HCT116 (cell line): ENCODE measurements around the gene TTC16. TPM values are rescaled to one million over a fixed set of nuclear protein-coding genes. Genes with fewer than 3 reads are reported as not detected.

ENCODE experiments used
- ATAC-seq: fragments of 200-7000 bp; cut with Tn5 transposase; 2 replicates; pipeline ENCODE4 v1.9.1; 2020; ENCODE audit warnings: mild to moderate bottlenecking, moderate library complexity
- BruUV-seq: library from RNA; stranded (reverse); fragments of 400-500 nt; replicated peaks from 2 replicates; lab custom pipeline; 2021; lab: Mats Ljungman, UMichigan
- CTCF ChIA-PET: fragments of 300-600 bp; sonication (Branson Sonifier 250); formaldehyde crosslinking; loops from one replicate; lab custom pipeline; 2021; ENCODE audit warnings: antibody characterized with exemption; lab: Charles Lee
- POLR2A ChIA-PET: fragments of 300-600, 350-600 bp; sonication (Branson Sonifier 250); formaldehyde crosslinking; loops from one replicate; lab custom pipeline; 2021; ENCODE audit warnings: antibody characterized with exemption; lab: Charles Lee
- RAD21 ChIA-PET, 2 experiments: fragments of 300-600 bp; sonication (Branson Sonifier 250); formaldehyde crosslinking; loops; one replicate each; lab custom pipeline; 2023; ENCODE audit warnings: low total read pairs in 2 of 2; ENCODE audit not compliant: uncharacterized antibody in 2 of 2, unreplicated experiment in 2 of 2, low non-redundant PET in 1 of 2; lab: Charles Lee
- DNase-seq: peaks from one replicate; pipeline ENCODE4 v3.0.0-alpha.2; 2010; ENCODE audit warnings: low read depth, low spot score
- H2AFZ ChIP-seq: fragments of 200-600 bp; shearing (Covaris generic), sonication (generic); 2 replicates; pipeline ENCODE4 v1.6.1; 2017; ENCODE audit warnings: low read depth, mixed run types, mixed read lengths, antibody characterized with exemption, low read length; ENCODE audit not compliant: poor library complexity, severe bottlenecking
- H3K27ac ChIP-seq: 2 replicates; pipeline ENCODE4 v1.5.1; 2012; ENCODE audit warnings: low read depth, low read length
- H3K27me3 ChIP-seq: fragments of 200-600 bp; sonication (generic); 2 replicates; pipeline ENCODE4 v1.6.1; 2016; ENCODE audit warnings: mixed run types, low read length, mixed read lengths; ENCODE audit not compliant: insufficient read depth
- H3K36me3 ChIP-seq, 2 experiments: fragments of 200-500 bp in 1 of 2; fragments of 200-600 bp in 1 of 2; sonication (Bioruptor generic) in 1 of 2; sonication (generic) in 1 of 2; 2 replicates each; pipeline versions ENCODE4 v1.5.1 to v1.6.1; 2014 to 2016; ENCODE audit warnings: low read length in 2 of 2, inconsistent platforms in 1 of 2, mixed read lengths in 1 of 2, mixed run types in 1 of 2; ENCODE audit not compliant: insufficient read depth in 2 of 2, control insufficient read depth in 1 of 2
- H3K4me1 ChIP-seq, 2 experiments: fragments of 200-600 bp in 1 of 2; sonication (generic) in 1 of 2; 2 replicates each; pipeline versions ENCODE4 v1.5.1 to v1.6.1; 2012 to 2017; ENCODE audit warnings: low read length in 2 of 2, inconsistent platforms in 1 of 2, mild to moderate bottlenecking in 1 of 2, mixed read lengths in 1 of 2, mixed run types in 1 of 2, moderate library complexity in 1 of 2; ENCODE audit not compliant: insufficient read depth in 2 of 2, control insufficient read depth in 1 of 2
- H3K4me2 ChIP-seq: fragments of 200-600 bp; sonication (generic); 2 replicates; pipeline ENCODE4 v1.6.1; 2017; ENCODE audit warnings: mixed run types, low read length, mixed read lengths
- H3K4me3 ChIP-seq, 2 experiments: fragments of 200-600 bp in 1 of 2; sonication (generic) in 1 of 2; replicated peaks in 1 of 2; 2 replicates each; pipeline ENCODE4 v1.5.1; 2011 to 2016; ENCODE audit warnings: low read length in 2 of 2, control low read depth in 1 of 2, low read depth in 1 of 2, mild to moderate bottlenecking in 1 of 2, mixed read lengths in 1 of 2, mixed run types in 1 of 2
- H3K79me2 ChIP-seq: fragments of 200-600 bp; sonication (generic); 2 replicates; pipeline ENCODE4 v1.6.1; 2017; ENCODE audit warnings: mild to moderate bottlenecking, mixed run types, low read length, moderate library complexity, mixed read lengths; ENCODE audit not compliant: insufficient read depth
- H3K9ac ChIP-seq: fragments of 200-600 bp; sonication (generic); 2 replicates; pipeline ENCODE4 v1.6.1; 2016; ENCODE audit warnings: low read length, mixed read lengths
- H3K9me2 ChIP-seq: fragments of 200-600 bp; sonication (generic), shearing (Covaris generic); 2 replicates; pipeline ENCODE4 v1.6.1; 2017; ENCODE audit warnings: mixed run types, mild to moderate bottlenecking, moderate library complexity; ENCODE audit not compliant: insufficient read depth
- H3K9me3 ChIP-seq, 2 experiments: fragments of 200-500 bp in 1 of 2; fragments of 200-600 bp in 1 of 2; sonication (Bioruptor generic) in 1 of 2; sonication (generic) in 1 of 2; 2 replicates each; pipeline ENCODE4 v1.6.1; 2014 to 2017; ENCODE audit warnings: low read length in 2 of 2, mixed read lengths in 2 of 2, inconsistent platforms in 1 of 2, low read depth in 1 of 2, mild to moderate bottlenecking in 1 of 2, mixed run types in 1 of 2, moderate library complexity in 1 of 2; ENCODE audit not compliant: control insufficient read depth in 1 of 2, insufficient read depth in 1 of 2
- H4K20me1 ChIP-seq: fragments of 200-600 bp; sonication (generic), shearing (Covaris generic); 2 replicates; pipeline ENCODE4 v1.6.1; 2017; ENCODE audit warnings: mixed run types, mild to moderate bottlenecking, moderate library complexity; ENCODE audit not compliant: insufficient read depth
- CEBPB ChIP-seq: IDR thresholded peaks from 2 replicates; pipeline ENCODE4 v1.6.1; 2012; ENCODE audit warnings: low read depth
- ELF1 ChIP-seq: IDR thresholded peaks from 2 replicates; pipeline ENCODE4 v1.6.1; 2012; ENCODE audit warnings: low read depth, borderline replicate concordance
- EZH2 ChIP-seq: fragments of 200-600 bp; sonication (generic); IDR thresholded peaks from 2 replicates; pipeline ENCODE4 v1.6.1; 2017; ENCODE audit warnings: antibody characterized with exemption, mixed run types
- EZH2phosphoT487 ChIP-seq: fragments of 200-600 bp; IDR thresholded peaks from 2 replicates; pipeline ENCODE4 v1.6.1; 2018; ENCODE audit warnings: antibody characterized with exemption, borderline replicate concordance
- FOSL1 ChIP-seq: IDR thresholded peaks from 2 replicates; pipeline ENCODE4 v1.6.1; 2012; ENCODE audit warnings: low read depth
- POLR2A ChIP-seq: IDR thresholded peaks from 2 replicates; pipeline ENCODE4 v1.7.0; 2011; ENCODE audit warnings: borderline replicate concordance; ENCODE audit not compliant: insufficient read depth, insufficient read length; ENCODE audit errors: extremely low read depth
- RAD21 ChIP-seq: IDR thresholded peaks from 2 replicates; pipeline ENCODE4 v1.6.1; 2012; ENCODE audit warnings: low read depth, mild to moderate bottlenecking
- SP1 ChIP-seq: IDR thresholded peaks from 2 replicates; pipeline ENCODE4 v1.6.1; 2012; ENCODE audit warnings: low read depth
- YY1 ChIP-seq: IDR thresholded peaks from 2 replicates; pipeline ENCODE4 v1.6.1; 2011; ENCODE audit warnings: low read length, low read depth, moderate library complexity, mild to moderate bottlenecking; ENCODE audit not compliant: insufficient replicate concordance; ENCODE audit errors: extremely low read depth
- ZNF274 ChIP-seq: fragments of 200-500 bp; sonication (Bioruptor generic); IDR thresholded peaks from 2 replicates; pipeline ENCODE4 v1.6.1; 2014; ENCODE audit warnings: mild to moderate bottlenecking, low read depth, low read length, inconsistent platforms
- intact Hi-C: fragments of 100-400 bp; cut with micrococcal nuclease; formaldehyde crosslinking; loops from 2 replicates; pipeline ENCODE4 v1.10.0; 2022
- total RNA-seq: library from RNA; stranded (reverse); gene quantifications from one replicate; pipeline ENCODE4 v1.2.1, GENCODE V29; 2021; ENCODE audit not compliant: unreplicated experiment
- TF ChIP-seq, protein P1 (sequence below): IDR thresholded peaks from 2 replicates; pipeline ENCODE4 v1.6.1; 2011; ENCODE audit warnings: mild to moderate bottlenecking, low read length, moderate library complexity; ENCODE audit not compliant: insufficient replicate concordance; ENCODE audit errors: extremely low read depth
- TF ChIP-seq, protein P2 (sequence below): IDR thresholded peaks from 2 replicates; pipeline ENCODE4 v1.6.1; 2012

The TTC16 gene
- total RNA-seq, 1 experiment from 2014 or later: not detected

DNA sequence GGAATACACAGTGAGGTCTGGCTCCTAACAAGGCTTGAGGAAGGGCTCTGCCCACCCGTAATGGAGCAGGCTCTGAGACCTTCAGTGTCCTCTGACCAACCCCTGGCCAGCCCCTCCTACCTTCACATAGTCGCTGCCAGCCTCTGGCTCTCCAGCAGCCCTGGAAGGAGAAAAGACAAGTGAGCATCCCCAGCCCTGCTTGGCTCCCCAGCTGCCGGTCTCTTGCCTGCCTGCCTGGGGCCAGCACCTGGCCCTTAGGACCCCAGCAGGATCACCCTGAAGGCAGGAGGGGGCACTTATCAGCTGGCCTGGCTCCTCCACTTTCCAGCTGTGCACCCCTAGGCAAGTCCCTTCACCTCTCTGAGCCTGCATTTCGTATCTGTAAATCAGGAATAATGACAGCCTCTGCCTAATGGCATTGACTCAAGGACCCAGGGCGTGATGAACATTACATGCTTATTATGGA lies 45.6 kb downstream of the TTC16 start:
- H3K4me1 ChIP-seq: no peaks in the 10 kb centered on the region
- DNase-seq (no peak), ATAC-seq (no peak)
- POLR2A ChIA-PET: no interaction called here
- no peaks in the 10 kb centered on the region for H4K20me1 ChIP-seq
- CTCF ChIA-PET: no interaction called here
- no peaks in the 10 kb centered on the region for H3K36me3 ChIP-seq
- no peak overlapping the region for H2AFZ ChIP-seq
- H3K4me3 ChIP-seq: no peak overlapping the region
- no peak overlapping the region for H3K4me2 ChIP-seq
- H3K9me3 ChIP-seq: no peaks in the 10 kb centered on the region
- intact Hi-C loops: no loop called here
- no peaks in the 10 kb centered on the region for H3K79me2 ChIP-seq
- TF ChIP-seq, protein P1, sequence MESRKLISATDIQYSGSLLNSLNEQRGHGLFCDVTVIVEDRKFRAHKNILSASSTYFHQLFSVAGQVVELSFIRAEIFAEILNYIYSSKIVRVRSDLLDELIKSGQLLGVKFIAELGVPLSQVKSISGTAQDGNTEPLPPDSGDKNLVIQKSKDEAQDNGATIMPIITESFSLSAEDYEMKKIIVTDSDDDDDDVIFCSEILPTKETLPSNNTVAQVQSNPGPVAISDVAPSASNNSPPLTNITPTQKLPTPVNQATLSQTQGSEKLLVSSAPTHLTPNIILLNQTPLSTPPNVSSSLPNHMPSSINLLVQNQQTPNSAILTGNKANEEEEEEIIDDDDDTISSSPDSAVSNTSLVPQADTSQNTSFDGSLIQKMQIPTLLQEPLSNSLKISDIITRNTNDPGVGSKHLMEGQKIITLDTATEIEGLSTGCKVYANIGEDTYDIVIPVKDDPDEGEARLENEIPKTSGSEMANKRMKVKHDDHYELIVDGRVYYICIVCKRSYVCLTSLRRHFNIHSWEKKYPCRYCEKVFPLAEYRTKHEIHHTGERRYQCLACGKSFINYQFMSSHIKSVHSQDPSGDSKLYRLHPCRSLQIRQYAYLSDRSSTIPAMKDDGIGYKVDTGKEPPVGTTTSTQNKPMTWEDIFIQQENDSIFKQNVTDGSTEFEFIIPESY: no peak
- TF ChIP-seq, protein P2, sequence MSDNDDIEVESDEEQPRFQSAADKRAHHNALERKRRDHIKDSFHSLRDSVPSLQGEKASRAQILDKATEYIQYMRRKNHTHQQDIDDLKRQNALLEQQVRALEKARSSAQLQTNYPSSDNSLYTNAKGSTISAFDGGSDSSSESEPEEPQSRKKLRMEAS: no peak
- TF ChIP-seq ELF1 (no peak), ZNF274 (no peak), EZH2phosphoT487 (no peak), POLR2A (no peak), YY1 (no peak), SP1 (no peak), FOSL1 (no peak), RAD21 (no peak), CEBPB (no peak), EZH2 (no peak)
- no TSS peak for BruUV-seq
- no peak overlapping the region for H3K9ac ChIP-seq
- H3K9me2 ChIP-seq: no peaks in the 10 kb centered on the region
- RAD21 ChIA-PET: no interaction called here
- H3K27ac ChIP-seq: no peak overlapping the region
- no peaks in the 10 kb centered on the region; the same call in 1 of the 2 replicates for H3K27me3 ChIP-seq
